GM18520 (cell line): ENCODE data around the gene MSANTD1.

ENCODE experiments used
- ATAC-seq: cut with Tn5 transposase; IDR thresholded peaks from one replicate; pipeline ENCODE4 v1.9.1; 2021; ENCODE audit not compliant: unreplicated experiment

Gene MSANTD1

DNA sequence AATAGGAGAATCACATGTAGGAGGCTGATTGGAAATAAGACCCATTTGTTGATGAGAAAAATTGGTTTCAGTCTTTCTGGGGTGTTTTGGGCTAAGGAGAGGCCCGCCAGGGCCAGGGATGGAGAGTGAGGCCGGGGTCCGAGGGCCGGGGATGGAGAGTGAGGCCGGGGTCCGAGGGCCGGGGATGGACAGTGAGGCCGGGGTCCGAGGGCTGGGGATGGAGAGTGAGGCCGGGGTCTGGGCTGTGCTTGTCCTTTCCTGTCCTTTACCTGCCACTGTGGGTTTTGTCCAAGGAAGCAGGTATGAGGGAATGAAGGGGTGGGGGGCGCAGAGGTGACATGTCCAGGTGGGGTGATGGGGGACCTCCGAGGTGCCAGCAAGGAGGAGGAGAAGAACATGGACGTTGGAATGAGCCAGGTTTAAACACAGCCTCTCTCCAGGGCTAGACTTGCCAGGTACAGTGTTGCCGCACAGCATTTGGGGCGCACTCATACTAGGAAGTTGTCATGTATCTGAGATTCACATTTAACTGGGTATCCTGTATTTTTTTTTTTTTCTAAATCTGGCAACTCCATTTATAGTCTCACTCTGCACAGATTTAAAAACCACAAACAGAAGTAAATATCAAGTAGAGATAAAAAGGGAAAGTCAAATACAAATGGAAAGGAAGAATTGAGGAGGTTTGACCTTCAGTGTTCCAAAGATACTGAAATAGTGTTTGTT is 52.7 kb downstream of the MSANTD1 start:
- ATAC-seq = no peak

- no peak for ATAC-seq
Observed at GRCh38 chr4:3302173-3302785, 53.3 kb downstream of the MSANTD1 start.

- ATAC-seq = no peak
Observed at GRCh38 chr4:3302786-3303564, 54.0 kb downstream of the MSANTD1 start.

DNA sequence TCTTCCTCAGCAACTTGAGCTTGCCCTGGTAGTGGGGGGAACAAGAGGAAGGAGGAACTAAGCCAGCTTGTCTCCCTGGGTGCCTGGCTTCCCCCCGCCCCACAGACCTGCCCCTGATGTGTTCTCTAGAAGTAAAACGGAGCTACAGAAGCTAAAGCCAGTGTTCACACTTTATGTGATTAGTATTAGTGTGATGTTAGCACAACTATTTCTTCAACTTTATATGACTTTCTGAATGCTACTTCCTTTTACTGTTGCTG is 54.5 kb downstream of the MSANTD1 start:
- no peak for ATAC-seq

- ATAC-seq = no peak
Observed at GRCh38 chr4:3303923-3304710, 55.2 kb downstream of the MSANTD1 start.

DNA sequence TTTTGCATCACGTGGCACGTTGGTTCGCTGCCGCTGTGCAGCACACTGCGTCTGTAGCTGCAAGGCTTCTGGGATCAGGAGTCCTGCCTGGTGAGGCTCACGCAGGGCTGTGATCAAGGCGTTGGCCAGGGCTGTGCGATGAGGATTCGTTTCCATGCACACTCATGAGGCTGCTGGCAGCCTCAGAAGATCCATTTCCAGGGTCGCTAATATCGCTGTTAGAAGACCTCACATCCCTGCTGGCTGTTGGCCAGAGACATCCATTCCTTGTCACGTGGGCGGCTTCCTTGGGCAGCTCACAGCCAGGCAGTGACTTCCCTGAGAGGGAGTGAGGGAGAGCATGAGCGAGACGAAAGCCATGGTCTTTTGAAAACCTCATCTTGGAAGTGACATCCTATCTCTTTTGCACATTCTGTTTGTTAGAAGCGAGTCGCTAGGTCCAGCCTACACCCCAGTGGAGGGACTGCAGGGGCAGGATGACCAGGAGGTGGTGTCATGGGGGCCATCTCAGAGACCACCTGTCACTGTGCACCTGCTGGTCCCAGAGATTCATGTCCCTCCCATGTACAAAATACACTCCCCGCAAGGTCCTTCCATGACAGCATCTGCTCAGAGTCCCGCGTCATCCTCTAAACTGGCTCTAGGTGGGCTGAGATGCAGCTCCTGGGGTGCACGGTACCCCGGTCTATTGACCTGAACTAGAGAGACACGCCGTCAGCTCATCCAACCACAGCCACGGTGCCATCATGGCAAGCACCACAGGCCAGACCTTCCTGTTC is 56.1 kb downstream of the MSANTD1 start:
- no peak for ATAC-seq

DNA sequence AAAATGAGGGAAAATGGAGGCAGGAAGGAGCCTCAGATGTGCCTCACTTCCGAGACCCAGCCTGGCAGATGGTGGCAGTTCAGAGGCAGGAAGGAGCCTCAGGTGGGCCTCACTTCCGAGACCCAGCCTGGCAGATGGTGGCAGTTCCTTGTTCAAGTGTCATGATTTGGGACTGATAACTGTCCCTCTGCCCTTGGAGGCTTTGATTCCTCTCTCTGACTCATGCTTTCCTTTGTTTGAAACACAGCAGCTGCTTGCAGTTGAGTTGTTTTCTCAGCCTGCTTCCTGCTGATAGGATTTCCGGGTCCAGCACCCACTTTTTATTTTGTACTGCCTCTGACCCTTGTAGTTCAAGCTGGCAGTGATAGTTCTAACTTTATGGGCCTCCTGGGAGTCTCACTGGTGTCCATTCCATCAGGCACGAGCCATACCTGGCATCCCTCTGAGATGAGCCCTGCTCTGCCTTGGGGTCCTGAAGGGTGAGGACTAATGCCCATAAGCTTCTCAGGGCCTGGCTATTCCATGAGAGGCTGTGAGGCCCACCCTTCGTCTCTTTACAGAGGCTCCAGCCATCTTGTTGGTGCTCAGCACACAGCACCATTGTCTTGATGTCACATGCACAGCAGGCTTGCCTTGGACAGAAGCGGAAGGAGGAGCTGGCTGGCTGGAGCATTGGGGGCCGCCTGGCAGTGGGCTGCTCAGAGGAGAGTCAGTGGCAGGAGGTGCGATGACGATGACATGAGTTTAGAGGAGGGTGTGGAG is 56.8 kb downstream of the MSANTD1 start:
- no peak for ATAC-seq
